HK-2 (cell line): ENCODE measurements around the gene MRPS35.
A peak's percentile ranks its signal among the peaks of the same experiment; 100 is the strongest.

ENCODE experiments used
- DNase-seq: peaks from one replicate; pipeline ENCODE4 v3.0.0-alpha.2; 2018; ENCODE audit not compliant: unreplicated experiment

Gene MRPS35

DNA sequence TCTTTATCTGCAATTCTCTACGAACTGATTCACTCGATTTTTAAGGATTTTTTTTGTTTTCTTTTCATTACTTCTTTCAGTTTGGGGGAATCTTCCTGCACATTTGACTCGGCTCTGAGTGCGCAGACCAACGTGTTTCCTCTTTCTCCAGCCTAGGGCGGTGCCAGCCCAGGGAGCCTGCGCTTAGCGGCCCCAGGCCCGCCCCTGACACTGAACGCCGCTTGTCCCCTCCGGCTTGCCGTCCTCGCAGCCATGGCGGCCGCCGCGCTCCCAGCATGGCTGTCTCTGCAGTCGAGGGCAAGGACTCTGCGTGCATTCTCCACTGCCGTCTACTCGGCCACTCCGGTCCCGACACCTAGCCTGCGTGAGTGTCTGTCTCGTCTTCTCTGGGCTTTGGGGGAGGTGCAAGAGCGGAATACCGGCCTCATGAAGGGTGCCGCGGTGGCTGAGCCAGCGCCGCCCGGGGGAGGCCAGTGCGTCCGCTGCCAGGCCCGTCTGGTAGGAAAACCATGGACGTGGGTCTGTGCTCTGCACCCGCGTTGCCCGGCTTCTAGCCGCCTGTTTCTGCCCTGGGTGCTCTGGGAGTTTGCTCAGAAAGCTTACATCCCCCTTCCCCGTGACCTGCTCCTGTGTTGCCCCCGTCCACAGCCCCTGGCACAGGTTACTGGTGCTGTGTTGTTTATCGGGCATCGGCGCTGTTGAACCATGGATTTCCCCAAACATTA lies at the start of gene MRPS35:
Gene MRPS35 (plus strand): TSS at position 241 of the 725 bp plus-strand sequence. CDS start 12 bp downstream, at position 253.
- peak; percentile 91 for DNase-seq

DNA sequence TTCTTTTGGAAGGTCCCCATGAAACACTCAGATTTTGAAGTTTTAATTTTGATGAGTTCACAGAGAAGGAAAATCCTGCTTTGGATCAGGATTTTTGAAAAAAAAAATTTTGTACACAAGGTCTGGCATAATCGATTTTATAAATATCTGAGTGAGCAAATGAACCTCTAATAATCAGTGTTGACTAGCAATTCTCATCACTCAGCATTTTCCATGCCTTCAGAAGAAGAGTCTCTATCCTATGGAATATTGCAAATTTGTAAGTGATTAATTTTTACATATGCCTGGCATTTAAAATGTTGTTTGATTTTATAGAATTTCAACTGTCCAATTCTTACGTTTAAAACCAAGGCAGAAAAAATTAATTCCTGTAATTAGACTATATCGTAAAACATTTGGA lies 44.9 kb upstream of the MRPS35 start:
- DNase-seq: no peak

DNA sequence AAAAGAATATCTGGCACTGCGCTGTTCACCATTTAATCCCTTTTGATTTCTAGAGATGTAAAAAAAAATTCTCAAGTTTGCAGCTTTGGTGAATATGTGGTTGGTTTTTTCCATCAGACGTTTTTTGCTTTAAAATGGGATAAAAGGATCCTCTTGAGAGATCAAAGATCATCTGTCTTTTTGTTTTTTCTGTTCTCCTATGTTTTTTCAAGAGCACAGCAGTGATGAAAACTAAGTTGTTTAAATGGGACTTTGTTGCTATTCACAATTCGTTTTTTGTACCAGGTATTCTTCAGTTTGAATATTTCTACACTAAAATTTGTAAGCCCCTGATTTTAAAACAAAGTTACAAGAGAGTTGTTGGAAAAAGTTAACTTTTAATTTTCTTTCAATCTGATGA lies 44.1 kb upstream of the MRPS35 start:
- DNase-seq: no peak

DNA sequence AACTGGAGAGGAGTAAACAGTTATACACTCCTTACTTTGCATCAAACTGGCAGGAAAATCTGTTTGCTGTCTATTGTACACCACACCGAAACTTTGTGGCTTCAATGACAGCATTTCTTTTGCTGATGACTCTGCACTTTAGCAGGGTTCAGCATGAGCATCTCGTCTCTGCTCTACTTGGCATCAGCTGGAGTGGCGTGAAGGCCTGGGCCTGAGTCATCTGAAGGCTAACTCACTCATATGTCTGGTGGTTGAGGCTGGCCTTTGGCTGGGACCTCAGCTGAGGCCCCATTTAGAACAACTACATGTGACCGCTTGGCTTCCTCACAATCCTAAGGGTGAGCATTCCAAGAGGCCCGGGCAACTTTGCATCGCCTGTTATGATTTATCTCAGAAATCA lies 43.1 kb upstream of the MRPS35 start:
- peak; percentile 44 for DNase-seq

DNA sequence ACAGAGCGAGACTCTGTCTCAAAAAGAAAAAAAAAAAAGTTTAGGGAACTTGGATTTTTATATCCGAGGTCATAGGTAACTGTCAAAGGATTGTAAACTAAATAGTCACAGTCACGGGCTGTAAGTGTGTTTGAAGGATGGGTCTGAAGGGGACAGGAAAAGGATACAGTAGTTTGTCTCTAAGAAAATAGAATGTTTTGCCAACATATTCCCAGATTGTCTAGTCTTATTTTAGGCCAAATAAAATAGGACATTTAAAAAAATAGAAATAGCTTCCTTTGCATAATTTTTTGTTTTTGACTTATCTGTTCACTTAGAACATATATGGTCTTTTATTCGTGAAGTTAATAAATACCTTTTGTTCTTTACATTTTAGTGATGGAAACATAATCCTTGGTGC lies 38.6 kb upstream of the MRPS35 start:
- DNase-seq: no peak

DNA sequence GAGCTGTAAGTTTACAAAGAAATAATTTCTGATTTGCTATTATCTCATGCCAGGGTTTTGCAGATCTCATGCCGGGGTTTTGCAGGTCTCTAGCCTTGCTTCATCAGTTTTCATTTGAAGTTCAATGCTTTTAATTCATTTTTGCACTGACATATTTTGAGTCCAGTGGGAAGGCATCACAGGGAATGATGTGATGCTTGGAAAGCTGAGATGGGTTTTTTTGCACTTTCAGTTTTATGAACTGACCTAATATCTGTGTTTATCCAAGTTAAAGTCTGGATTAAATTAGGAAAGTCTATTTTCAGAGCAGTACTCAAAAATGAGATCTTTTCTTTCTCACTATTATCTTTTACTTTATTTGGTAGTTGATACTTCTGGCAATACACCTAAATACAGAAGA lies 38.0 kb upstream of the MRPS35 start:
- DNase-seq: no peak

DNA sequence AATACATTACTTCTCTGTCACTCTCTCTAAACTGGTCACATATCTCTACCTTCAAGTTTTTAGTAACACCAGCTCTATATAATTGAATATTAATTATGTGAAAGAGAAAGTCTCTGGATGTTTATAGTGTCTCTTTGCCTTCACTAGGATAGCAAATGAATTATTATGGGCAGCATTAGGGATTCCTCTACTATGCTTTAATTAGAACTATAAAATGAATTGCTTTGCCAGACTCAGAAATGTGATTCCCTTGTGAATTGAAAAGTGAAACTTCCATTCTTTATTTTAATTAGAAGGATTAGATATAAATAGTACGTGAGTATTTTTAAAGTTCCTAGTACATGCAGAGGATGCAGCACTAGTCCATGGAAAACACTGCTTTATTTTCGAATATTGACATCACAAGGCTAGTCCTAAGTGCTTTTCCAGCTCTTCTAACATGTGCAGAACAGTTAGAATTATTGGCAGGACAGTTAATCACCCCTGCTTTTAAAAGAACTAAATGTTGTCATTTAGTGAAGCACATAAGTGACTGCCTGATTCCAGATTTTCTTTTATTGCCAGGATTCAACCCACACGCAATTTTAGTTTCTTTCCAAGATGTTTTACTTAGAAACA lies 37.4 kb upstream of the MRPS35 start:
- DNase-seq: no peak

DNA sequence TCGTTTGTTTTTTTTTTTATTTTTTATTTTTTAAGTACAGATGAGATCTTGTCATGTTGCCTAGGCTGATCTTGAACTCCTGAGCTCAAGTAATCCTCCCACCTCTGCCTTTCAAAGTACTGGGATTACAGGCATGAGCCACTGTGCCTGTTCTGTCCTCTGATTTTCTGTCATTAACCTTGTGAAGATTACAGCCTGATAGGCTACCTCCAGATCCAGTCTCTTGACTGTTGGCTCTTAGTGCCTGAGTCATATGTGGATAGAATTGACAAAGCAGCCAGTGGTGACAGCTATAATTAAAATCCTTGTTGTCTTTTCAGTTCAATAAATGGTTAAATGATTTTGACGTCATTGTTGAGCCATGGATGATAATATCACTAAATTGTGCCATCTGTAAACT lies 35.6 kb upstream of the MRPS35 start:
- DNase-seq: no peak

DNA sequence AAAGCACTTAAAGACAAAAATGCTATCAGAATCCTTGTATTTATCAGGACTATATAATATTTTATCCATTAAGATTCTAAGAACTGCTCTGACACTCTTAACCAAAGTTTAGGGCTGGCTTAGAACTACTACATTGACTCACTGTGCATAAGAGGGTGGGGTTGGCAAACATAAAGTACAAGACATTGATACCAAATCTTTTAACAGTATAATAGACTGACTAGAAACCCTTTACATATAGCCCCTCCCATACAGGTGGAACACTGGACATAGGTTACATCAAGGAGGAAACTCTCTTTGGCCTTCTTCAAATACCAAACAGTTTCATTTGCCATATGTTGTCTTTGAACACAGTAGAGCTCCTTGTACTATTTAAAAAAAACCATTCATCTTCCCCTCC lies 30.0 kb upstream of the MRPS35 start:
- DNase-seq: no peak

DNA sequence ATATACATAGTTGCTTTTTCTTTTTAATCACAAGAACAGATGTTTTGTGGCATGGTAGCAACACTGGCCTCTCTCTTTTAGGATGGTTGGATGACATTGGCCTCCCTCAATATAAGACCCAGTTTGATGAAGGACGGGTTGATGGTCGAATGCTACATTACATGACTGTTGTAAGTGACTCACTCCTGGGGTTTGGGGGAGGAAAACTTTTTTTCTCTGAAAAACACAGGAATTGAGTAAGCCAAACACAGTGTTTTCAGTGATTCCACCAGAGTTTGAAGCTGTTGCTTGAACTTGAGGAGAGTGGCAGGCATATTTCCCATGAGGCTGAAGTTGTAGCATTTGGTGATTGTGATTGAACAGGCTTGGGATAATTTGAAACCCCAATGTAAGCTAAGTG lies 28.1 kb upstream of the MRPS35 start:
- no peak for DNase-seq

DNA sequence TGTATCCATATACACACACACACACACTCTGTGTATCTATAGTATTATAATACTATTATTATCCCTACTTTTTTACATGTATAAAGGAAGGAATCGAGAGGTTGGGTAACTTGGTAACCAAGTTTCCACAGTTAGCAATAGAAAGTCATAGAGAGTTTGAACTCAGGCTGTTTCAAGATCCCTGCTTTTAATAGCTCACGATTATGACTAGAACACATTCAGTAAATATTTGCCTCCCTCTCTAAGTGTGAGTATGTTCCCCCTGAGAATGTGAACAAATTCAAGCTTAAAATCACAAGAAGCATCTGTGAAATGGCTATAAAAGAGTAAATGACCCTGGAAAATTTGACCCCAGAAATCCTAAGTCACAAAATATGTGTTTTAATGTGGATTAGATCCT lies 25.4 kb upstream of the MRPS35 start:
- DNase-seq: no peak

DNA sequence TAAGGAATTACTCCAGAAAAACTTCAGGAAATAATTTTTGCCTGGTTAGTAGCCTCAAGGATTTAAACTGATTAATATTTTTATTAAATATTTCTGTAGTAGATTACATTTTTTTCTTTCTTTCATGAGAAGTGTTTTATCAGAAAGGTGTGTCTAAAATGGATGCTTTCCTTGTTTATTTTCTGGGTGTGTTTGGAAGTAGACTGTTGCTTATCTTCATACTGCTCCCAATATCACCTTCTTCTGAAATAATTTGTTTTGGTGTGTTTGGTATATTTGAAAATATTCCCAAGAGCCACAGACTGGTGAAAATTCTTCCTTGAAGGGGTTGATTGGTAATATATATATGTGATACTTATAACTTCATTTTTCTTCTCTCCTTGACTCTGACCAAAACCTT lies 24.5 kb upstream of the MRPS35 start:
- no peak for DNase-seq

DNA sequence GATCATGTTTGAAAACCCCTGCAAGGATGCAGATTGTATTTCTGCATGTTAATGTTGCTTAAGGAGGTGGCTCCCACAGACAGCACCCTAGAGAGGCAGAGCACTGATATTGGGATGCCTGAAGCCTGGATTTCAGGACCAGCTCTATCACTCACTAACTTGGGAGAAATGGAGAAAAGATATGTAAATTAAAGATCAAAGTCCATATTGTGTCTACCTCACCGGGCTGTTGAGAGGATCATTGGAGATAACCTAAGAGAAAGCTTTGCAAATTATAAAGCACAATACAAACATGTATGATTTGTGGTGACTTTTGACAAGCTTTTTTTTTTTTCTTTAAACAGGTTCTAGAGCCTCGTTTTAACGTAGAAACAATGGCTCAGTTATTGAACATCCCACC lies 22.0 kb upstream of the MRPS35 start:
- no peak for DNase-seq

DNA sequence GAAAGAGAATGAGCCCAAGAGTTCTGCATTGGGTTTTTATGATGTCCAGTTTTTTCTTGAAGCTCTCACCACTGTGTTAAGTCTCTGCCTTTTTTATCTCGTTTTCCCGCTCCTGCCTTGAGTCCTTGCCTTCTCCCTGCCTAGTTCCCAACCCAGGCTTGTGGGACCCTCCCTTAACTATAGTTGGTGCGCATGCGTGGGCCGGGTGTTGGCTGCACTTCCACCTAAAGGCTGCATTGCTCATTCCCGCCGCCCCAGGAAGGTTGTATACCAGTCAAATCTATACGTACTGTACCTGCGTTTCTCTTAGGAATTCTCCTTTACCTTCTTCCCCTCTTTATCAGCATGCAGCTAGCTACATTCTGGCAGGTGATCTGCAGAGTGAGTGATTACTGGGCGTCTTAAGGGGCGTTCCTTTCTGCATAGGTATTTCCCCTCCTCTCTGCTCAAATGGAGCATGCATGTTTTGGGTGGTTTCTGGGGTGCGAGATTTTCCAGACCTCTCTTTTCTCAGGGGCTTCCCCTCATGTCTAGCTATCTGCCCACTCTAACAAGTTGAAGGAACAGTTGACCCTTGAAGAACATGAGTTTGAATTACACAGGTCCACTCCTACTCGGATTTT lies 21.0 kb upstream of the MRPS35 start:
- no peak for DNase-seq

DNA sequence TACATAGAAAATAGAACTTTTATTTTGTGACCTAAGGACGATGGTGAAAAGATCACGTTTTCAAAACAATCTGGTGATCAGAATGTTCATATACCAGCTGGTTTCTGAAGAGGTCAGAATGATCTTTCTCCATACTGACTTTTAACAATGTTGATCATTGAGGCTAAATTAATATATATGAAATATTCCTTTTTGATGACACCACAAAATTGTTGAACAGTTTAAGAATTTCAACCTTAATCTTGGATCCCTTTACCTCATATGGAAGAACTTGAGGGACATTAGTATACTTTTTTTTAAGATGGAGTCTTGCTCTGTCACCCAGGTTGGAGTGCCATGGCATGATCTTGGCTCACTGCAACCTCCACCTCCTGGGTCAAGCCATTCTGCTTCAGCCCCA lies 17.2 kb upstream of the MRPS35 start:
- no peak for DNase-seq

DNA sequence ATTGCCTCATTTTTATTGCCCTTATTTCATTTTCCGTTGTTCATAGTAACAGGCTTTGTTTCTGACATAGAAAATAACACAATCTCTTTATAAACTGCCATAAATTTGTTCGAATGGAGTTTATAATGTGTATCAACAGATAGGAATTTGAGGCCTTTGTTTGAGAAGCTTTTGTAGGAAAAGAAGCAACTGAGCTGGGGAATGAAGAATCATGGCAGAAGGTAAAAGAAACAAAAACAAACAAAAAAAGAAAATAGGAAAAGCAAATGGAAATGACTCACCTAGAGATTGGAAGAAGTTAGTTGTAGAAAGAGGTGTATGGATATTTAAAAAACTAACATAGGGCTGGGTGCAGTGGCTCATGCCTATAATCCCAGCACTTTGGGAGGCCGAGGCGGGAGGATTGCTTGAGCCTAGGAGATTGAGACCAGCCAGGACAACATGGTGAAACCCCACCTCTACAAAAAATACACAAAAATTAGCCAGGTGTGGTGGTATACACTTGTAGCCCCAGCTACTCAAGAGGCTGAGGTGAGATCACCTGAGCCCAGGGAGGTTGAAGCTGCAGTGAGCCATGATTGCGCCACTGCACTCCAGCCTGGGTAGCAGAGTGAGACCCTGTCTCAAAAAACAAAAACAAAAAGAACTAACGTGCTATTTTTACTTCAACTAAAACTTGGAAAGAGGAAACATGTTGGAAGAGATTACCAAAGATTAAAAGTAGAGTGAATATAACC lies 14.9 kb upstream of the MRPS35 start:
- DNase-seq: no peak

DNA sequence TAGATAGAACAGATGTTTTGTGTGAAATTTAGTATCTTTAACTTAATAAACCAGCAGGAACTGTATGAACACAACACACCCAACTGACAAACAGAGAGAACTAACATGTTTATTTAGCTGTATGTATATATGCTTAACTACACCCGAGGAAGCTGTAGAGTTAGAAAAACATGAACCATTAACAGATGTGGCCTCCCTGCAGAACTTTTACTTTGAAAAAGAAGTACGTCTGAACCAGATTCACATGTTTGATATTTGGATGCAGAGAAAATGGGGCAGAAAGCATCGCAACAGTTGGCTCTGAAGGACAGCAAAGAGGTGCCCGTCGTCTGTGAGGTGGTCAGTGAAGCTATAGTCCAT lies 14.4 kb upstream of the MRPS35 start, which contains the start of gene REP15:
Gene REP15 (plus strand): TSS at position 155 of the 360 bp plus-strand sequence. CDS start 116 bp downstream, at position 271.
- DNase-seq: no peak

DNA sequence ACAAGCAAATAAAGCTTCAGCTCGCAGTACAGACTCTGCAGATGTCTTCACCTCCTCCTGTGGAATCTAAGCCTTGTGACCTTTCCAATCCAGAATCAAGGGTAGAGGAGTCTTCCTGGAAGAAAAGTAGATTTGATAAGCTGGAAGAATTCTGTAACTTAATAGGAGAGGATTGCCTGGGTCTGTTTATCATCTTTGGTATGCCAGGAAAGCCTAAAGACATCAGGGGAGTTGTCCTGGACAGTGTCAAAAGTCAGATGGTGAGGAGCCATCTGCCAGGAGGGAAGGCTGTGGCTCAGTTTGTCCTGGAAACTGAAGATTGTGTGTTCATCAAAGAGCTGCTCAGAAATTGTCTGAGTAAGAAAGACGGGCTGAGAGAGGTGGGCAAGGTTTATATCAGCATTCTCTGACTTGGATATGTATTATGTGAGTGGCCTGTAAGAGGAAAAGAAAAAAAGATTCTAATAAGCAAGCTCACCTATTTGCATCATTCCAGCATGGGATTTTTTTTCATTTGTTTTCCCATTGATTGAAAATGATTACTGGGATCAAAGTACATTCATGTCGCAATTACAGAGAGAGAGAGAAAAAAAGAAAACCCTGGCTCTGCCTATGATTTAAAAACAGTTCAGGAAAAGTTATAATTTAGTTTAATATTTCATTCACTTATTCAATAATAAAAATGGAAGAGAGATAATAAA lies 13.6 kb upstream of the MRPS35 start:
- no peak for DNase-seq

DNA sequence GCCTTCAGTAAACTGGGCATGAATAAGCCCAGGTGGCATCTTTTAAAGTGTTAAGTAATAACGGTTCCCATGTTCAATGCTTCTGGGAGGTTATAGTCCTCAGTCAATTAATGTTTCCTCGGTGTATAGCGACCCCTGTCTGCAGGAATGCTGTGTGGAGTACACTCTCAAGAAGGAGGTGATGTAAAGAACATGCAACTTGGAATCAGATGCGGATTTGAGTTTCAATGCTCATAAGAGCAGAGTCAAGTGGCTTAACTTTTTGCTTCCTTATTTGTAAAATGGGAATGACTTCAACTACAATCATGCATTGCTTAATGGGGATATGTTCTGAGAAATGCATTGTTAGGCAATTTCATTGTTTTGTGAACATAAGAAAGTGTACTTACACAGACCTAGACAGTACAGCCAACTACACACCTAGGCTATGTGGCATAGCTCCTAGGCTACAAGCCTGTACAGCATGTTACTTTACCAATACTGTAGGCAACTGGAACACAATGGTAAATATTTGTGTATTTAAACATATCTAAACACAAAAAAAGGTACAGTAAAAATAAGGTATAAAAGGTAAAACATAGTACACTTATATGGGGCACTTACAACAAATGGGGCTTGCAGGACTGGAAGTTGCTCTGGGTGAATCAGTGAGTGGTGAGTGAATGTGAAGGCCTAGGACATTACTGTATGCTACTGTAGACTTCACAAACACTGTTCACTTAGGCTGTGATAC lies 6.7 kb upstream of the MRPS35 start:
- DNase-seq: peak; percentile 65

DNA sequence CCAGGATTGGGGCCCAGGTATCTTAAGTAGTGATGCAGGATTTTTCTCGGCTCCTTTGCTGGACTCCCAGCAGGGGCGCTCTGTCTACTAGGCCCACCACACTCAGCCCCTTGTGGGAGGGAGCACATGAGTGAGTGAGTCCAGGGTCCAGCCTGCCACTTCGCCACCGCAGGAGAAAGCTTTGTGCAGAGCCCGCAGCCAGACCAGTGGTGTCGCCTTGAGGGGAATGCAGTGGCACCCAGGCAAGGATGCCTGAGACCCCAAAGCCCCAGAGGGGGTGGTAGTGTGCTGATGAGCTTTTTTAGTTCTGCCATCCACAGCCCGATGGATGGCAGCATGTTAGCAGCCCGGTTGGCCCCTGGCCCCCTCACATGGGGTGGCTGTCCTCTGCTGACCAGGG lies 5.4 kb upstream of the MRPS35 start:
- no peak for DNase-seq

DNA sequence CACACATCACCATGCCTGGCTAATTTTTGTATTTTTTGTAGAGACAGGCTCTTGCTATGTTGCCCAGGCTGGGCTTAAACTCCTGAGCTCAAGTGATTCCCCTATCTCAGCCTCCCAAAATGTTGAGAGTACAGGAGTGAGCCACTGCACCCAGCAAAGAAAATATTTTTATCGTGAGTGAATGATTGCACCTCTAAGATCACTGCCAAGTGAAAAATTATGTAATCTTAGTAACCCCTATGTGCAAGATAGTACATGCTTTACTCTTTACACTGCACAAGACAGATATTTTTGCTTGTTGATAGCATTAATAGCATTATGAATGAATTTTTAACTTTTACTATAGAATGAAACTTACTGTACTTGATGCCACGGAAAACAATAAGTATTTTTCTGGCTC lies 3.4 kb upstream of the MRPS35 start:
- DNase-seq: no peak
